ENCODE data around the gene FAM50A.
"Not testable (repeated sequence)": the region's sequence is repeated elsewhere in the genome, so short reads cannot be mapped to it uniquely, and the experiment has no call there.

Gene FAM50A

GRCh38 chrX:154482786-154483185 lies 38.8 kb downstream of the FAM50A start:
- DNase-seq (ENCODE audit: low read depth in 4 of 4, low spot score in 1 of 4): no peak

DNA sequence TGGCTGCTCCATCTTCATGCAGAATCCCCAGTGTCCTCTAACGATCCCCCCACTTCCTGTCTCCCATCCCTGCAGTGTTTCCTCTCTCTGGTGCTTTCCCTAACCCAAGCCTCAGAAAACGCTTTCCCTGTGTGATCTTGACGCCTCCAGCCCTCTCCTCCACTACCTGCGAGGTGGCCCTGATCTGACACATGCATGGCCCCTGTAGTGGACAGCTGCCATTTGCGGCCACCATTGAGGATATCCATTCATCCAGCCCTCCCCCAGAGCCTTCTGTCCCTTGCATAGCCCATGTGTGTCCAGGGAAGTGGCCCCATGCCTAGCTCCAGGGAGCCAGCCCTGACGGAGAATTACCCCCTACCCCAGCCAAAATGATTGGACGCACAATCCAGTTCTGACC lies 39.4 kb downstream of the FAM50A start:
- DNase-seq (ENCODE audit: low read depth in 4 of 4, low spot score in 1 of 4): no peak

DNA sequence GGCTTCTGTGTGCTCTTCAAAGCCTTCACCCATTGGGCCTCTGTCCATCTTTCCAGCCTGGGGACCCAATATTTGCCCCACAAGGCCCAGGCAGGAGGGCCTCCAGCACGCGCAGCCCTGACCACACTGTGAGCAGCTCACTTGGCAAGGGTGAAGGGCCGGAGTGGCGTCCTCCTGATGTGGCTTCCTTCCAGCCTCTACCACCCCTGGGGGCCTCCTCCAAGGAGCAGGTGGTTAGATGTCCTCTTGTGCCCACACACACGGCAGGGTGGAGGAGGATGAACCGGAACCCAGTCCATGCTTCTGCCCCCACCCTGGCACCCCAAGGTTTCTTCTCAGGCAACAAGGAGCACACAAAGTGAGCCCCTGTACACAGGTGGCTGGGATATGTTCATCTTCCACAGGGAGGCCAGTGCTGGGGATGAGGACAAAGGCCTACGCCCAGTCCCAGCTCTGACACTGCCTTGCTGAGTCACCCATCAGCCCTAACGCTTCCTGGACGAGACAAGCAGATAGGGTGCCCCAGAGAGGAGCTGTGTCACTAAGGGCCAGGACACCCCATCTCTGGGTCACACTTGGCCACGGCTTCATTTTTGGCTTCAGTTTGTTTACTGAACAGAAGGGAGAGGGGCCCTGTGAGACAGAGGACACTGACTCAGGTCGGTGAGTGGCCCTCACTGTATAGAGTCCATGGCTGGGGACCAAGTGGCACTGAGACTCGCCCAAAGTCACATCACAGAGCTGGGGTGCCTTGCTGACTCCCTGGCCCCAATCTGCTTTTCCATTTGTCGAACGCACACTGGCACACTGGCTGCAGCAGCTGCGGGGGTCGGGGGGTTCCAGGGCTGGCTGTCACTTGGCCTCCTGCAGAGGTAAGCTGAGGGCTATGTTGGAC lies 40.6 kb downstream of the FAM50A start:
- DNase-seq (ENCODE audit: low read depth in 4 of 4, low spot score in 1 of 4): no peak

DNA sequence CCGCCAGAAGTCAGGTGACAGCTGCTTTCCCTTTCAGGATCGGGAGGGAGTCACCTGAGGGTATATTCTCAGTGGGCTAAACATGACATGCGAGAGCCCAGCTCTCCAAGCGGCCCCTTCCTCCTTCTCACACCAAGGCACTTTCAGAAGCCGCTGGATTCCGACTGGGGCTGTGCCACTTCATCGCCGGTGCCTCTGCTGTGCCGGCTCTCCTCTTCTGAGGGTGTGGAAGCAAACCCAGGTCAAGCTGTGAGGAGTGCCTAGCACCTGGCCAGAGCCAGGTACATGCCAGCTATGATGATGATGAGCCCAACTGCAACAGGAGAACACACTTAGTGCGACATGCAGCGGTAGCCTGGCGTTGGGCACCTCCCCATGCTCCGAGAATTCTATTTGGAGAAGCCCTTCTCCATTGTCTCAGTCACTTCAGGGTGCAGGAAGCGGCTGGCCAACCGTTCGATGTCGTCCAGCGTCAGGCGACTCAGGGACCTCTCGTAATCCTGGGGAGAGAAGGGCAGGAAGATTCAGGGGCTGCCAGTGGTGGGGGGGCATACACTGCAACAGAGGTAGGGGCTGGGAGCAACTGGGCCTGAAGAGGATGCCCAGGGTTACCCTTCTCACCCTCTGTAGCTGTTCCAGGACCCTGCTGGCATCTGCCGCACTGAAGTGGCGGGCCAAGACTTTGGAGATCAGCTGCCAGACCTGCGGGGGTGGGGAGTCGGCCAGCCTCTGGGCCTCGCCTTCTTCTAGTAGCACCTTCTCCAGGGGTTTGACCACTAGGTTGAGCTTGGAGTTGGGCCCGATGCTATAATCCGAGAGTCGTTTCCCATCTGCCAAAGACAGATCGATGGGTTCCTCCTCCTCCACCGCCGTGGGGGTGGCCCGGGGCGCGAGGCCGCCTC lies 41.5 kb downstream of the FAM50A start:
- no peak for DNase-seq (ENCODE audit: low read depth in 4 of 4, low spot score in 1 of 4)

GRCh38 chrX:154486052-154486395 lies 42.1 kb downstream of the FAM50A start:
- DNase-seq (ENCODE audit: low read depth in 4 of 4, low spot score in 1 of 4): no peak

DNA sequence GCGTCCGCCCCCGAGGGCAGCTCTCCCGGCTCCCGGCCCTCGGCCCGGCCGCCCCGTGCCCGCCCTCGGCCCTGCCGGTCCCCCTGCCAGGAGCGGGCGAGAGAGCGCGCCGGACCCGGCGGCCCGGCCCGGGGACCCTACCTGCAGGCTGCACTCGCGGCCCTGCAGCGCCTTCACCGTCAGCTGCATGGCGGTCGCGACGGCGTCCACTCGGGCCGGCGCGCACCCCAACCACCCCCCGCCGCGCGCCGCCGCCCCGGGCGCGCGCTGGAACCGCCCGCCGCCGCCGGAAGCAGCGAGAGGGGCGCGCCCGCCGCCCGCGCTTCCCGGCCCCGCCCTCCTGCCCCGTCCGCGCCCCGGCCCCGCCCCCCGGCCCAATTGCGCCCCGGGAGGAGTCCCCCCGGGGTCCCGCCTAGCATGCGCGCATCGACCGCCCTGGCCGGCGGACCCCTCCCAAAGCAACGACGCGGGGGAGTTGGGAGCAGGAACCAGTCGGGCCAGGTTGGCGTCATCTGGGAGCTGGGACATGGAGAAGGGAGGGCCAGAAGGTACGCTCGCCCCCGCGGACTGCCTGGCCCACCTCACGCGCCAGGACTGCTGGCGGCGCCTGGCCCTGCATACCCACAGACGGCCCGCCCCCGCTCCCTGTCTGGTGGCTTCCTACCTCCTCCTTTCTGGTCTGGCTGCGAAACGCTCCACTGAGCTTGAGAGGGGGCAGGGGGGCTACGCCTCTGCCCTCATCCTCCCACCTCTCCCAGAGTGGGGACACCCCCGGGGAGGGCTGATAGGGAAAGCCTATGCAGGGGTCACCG lies 42.7 kb downstream of the FAM50A start, which contains the start of gene UBL4A:
Gene UBL4A (minus strand): TSS at position 220 of the 812 bp plus-strand sequence. CDS start 31 bp downstream, at position 189.
- peak in 1 of 4 experiments; percentile 51 for DNase-seq (ENCODE audit: low read depth in 4 of 4, low spot score in 1 of 4)

- DNase-seq (ENCODE audit: low read depth in 4 of 4, low spot score in 1 of 4): no peak
Observed at GRCh38 chrX:154487518-154488290, 43.8 kb downstream of the FAM50A start.

DNA sequence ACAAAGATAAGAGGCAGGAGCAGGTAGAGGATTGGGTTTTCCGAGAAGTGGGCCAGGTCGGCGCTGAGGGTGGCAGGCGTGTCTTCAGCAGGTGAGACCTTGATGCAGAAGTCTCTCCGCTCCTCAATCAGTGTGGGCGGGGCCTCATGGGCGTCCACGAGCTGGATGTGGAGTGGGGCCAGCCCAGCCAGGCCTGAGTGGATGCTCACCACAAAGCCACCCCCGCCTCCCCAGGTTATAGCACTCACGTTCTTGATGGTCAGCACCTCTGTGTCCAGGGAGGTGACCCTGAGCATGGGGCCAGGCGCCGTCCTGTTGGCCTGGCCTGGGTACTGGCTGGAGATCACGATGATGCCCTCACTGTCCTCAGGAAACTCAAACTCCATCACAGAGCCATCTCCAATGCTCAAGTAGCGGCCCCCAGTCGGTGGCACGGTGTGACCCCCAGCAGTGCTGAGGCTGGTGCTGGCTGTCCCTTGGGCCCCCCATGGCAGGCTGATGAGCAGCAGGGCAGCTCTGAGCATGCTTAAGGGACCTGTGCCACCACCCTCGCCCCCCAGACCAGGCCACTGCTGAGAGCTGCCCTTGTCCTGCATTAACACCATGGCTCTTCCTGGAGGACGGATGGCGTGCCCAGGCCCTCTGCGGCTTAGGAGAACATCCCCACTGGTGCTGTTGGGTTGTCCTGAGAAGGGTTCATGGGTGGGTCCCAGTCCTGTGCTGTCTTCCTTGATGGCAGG lies 44.6 kb downstream of the FAM50A start:
- no peak for DNase-seq (ENCODE audit: low read depth in 4 of 4, low spot score in 1 of 4)

GRCh38 chrX:154489182-154489581 lies 45.2 kb downstream of the FAM50A start:
- no peak for DNase-seq (ENCODE audit: low read depth in 4 of 4, low spot score in 1 of 4)

- no peak for DNase-seq (ENCODE audit: low read depth in 4 of 4, low spot score in 1 of 4)
Observed at GRCh38 chrX:154490021-154490413, 46.1 kb downstream of the FAM50A start.

- peak; percentile 61 to 83 (median 69) for DNase-seq (ENCODE audit: low read depth in 4 of 4, low spot score in 1 of 4)
Observed at GRCh38 chrX:154490414-154491083, 46.6 kb downstream of the FAM50A start, which contains the start of gene SLC10A3. TSS of gene SLC10A3 (minus strand) at chrX:154490629. CDS start at chrX:154488940, 1,689 bp downstream.

DNA sequence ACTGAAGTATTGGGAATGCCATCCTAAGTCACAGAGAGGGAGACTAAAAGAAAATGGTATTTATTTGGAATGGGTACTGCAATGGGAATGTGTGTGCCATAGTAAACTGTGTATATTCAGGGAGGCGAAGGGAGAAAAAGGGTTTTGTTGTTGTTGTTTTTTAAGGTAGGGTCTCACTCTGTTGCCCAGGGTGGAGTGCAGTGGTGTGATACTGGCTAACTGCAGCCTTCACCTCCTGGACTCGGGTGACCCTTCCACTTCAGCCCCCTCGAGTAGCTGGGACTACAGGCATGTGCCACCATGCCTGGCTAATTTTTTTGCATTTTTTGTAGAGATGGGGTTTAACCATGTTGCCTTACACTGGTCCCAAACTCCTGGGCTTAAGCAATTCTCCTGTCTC lies 50.8 kb downstream of the FAM50A start:
- no peak for DNase-seq (ENCODE audit: low read depth in 4 of 4, low spot score in 1 of 4)

DNA sequence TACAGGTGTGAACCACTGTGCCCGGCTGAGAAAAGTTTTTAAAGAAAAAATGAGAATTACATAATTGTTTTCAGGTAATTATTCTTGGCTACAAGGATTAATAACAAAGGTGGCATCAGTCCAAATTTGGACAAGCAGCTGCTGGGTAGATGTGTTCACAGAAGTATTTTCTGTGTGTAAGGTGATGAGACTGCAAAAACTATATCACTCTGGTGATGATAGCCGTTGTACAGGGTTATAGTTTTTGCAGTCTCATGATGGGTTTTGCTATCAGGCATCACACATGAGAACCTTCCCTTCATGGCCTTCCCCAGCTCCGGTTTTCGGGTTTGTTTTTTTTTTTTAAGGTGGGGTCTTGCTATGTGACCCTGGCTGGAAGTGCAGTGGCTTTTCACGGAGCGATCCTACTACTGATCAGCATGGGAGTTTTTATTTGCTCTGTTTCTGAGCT lies 51.6 kb downstream of the FAM50A start:
- no peak for DNase-seq (ENCODE audit: low read depth in 4 of 4, low spot score in 1 of 4)

DNA sequence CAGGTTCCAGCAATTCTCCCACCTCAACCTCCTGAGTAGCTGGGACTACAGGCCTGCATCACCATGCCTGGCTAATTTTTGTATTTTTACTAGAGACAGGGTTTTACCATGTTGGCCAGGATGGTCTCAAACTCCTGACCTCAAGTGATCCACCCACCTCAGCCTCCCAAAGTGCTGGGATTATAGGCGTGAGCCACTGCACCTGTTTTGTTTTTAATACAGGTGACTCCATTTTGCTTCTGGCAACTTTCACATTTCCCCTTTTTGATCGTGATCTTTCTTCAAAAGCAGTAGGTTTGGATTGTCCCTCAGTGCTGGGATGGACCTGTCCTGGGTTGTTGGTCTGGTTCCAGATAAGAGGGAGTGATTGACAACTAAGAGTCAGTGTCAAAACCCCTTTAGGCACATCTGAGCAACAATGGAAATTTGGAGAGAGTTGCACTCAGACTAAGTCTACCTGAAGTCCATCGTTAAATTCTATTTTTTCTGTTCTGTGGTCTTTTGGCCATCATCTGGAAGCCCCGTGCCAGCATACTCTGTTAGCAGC lies 52.7 kb downstream of the FAM50A start:
- DNase-seq (ENCODE audit: low read depth in 4 of 4, low spot score in 1 of 4): not testable (repeated sequence)
